ENCODE results near the gene ADH6.

Gene ADH6

DNA sequence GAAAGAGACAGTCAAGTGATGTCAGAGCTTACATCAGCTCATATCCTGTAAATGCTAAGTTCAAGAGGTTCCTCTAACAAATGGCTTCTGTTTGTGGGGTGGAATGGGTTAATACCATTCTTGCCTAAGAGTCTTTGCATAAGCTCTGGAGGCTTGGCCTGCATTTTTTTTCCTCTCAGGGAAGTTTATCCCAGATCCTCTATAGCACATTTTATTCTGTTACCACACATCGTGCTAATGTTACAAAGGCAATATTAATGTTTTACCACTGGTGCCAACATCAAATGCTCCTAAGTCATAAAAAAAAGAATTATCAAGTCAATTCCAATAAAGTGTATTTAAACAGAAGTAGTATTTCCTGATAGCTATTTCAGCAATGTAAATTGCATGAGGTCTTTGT is 2.9 kb upstream of the ADH6 start:
- TF ChIP-seq ZFX (IDR thresholded peaks at IDR 0.05; ENCODE audit: borderline replicate concordance) = no peak
- TF ChIP-seq, protein P1, sequence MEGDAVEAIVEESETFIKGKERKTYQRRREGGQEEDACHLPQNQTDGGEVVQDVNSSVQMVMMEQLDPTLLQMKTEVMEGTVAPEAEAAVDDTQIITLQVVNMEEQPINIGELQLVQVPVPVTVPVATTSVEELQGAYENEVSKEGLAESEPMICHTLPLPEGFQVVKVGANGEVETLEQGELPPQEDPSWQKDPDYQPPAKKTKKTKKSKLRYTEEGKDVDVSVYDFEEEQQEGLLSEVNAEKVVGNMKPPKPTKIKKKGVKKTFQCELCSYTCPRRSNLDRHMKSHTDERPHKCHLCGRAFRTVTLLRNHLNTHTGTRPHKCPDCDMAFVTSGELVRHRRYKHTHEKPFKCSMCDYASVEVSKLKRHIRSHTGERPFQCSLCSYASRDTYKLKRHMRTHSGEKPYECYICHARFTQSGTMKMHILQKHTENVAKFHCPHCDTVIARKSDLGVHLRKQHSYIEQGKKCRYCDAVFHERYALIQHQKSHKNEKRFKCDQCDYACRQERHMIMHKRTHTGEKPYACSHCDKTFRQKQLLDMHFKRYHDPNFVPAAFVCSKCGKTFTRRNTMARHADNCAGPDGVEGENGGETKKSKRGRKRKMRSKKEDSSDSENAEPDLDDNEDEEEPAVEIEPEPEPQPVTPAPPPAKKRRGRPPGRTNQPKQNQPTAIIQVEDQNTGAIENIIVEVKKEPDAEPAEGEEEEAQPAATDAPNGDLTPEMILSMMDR (IDR thresholded peaks at IDR 0.05) = no peak
- H3K27ac ChIP-seq = no peak overlapping the region

DNA sequence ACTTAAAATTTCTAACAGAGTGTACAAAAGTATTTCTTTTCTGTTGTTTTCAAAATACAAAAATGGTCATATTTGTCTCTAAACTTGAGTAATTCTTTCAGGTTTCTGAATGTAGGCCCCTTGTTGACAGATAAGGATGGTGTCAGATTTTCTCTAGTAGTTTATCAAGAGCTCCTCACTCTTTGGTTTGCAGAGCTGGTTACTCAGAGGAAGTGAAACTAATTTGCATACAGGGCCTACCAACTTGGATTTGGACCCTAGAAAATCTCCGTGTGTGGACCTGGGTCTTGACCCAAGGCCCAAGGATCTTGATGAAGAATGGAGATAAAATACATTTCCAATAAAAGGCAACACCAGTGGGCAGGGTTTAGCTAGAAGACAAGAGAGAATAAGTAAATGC is 433 bp upstream of the ADH6 start:
- TF ChIP-seq, protein P1 (IDR thresholded peaks at IDR 0.05) = no peak
- TF ChIP-seq ZFX (IDR thresholded peaks at IDR 0.05; ENCODE audit: borderline replicate concordance) = no peak
- H3K27ac ChIP-seq = no peak overlapping the region

DNA sequence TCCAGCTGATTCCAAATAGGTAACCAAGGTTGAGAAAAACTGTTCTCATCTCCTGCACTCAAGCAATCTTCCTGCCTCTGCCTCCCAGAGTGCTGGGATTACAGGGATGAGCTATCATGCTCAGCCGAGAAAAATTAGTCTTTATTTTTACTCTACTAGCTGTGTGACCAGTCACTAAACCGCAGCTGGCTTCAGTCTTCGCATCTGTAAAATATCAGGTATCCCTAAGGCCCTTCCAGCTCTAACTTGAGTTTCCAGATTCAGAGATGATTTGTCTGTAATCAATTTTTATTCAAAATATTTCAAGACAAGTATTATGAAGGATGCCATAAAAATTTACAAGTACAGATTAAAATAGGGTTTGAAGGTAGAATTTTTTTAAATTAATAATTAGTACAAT is 3.5 kb downstream of the ADH6 start:
- no peak overlapping the region for H3K27ac ChIP-seq
- TF ChIP-seq ZFX (IDR thresholded peaks at IDR 0.05; ENCODE audit: borderline replicate concordance) = no peak
- TF ChIP-seq, protein P1 (IDR thresholded peaks at IDR 0.05) = no peak

GRCh38 chr4:99210789-99211188 is 8.3 kb downstream of the ADH6 start:
- TF ChIP-seq ZFX (IDR thresholded peaks at IDR 0.05; ENCODE audit: borderline replicate concordance) = no peak
- TF ChIP-seq, protein P1 (IDR thresholded peaks at IDR 0.05) = no peak
- no peak overlapping the region for H3K27ac ChIP-seq

GRCh38 chr4:99209671-99210070 is 9.4 kb downstream of the ADH6 start:
- no peak overlapping the region for H3K27ac ChIP-seq
- TF ChIP-seq, protein P1 (IDR thresholded peaks at IDR 0.05) = no peak
- no peak for TF ChIP-seq ZFX (IDR thresholded peaks at IDR 0.05; ENCODE audit: borderline replicate concordance)

GRCh38 chr4:99208719-99209075 is 10.3 kb downstream of the ADH6 start:
- TF ChIP-seq, protein P1 (IDR thresholded peaks at IDR 0.05) = no peak
- no peak for TF ChIP-seq ZFX (IDR thresholded peaks at IDR 0.05; ENCODE audit: borderline replicate concordance)

GRCh38 chr4:99207911-99208718 is 10.9 kb downstream of the ADH6 start:
- TF ChIP-seq ZFX (IDR thresholded peaks at IDR 0.05; ENCODE audit: borderline replicate concordance) = no peak
- TF ChIP-seq, protein P1 (IDR thresholded peaks at IDR 0.05) = no peak
- no peak overlapping the region for H3K27ac ChIP-seq

More at GRCh38 chr4:99208719-99209075, 10.3 kb downstream of the ADH6 start:
- H3K27ac ChIP-seq = no peak overlapping the region

Data from 22Rv1 (cell line).